Heart left ventricle (tissue), 13 donors: ENCODE data around the gene PGS1.

Source experiments
- CTCF ChIP-seq, 12 donors: fragments of 200-600 bp; sonication (generic) in 4 of 12; IDR thresholded peaks; one replicate each; pipeline versions ENCODE4 v1.5.0 to v1.8.0; 2018 to 2022; ENCODE audit warnings: antibody characterized with exemption in 12 of 12, mild to moderate bottlenecking in 5 of 12
- POLR2A ChIP-seq, 2 donors: fragments of 450-650 bp; IDR thresholded peaks; one replicate each; pipeline ENCODE4 v1.6.1; 2017; ENCODE audit warnings: antibody characterized with exemption in 2 of 2, mild to moderate bottlenecking in 2 of 2, moderate library complexity in 2 of 2
- donor health status: ischemic (EF 13 %, LVEDD 7.1; RV severe dilation, severe dysfunction).
- donor health status: DM: no; HTN: yes; CAD: no.
- donor health status: DM: no; HTN: no; CAD: no.
- donor health status: ischemic (EF 25% LVEDD 6.9; RV normal size, moderate dysfunction).
- donor health status: ischemic (EF 25% LVEDD 5.7; RV mildly dilated, moderate dysfunction).
- donor health status: ischemic (EF 35%, LVEDD 5.7; RV mildly dilated, moderate dysfunction).
- donor health status: nonischemic (EF 11% LVEDD 7.7; RV severe dilation, severe dysfunction).
- donor health status: DM: yes; HTN: yes; CAD: no.
- donor health status: PGD.
- donor health status: ischemic (EF 29% LVEDD 5.4; RV normal size, mild dysfunction).
- donor health status: nonischemic (EF 23%, LVEDD 6.1; RV moderate dilation, normal function).

- TF ChIP-seq CTCF (IDR thresholded peaks at IDR 0.05) (no peak), POLR2A (IDR thresholded peaks at IDR 0.05) (no peak)
These were observed 3.3 kb downstream of the PGS1 start for GRCh38 chr17:78381601-78382232.
